GM12878 (cell line): ENCODE measurements around the gene TMEM63C.

Experiments used
- EP300 ChIP-seq, 2 experiments: fragments of 150-350 bp in 1 of 2; IDR thresholded peaks; 2 replicates each; pipeline ENCODE4 v1.6.1; 2011 to 2012; ENCODE audit warnings: low read depth in 2 of 2, low read length in 2 of 2, borderline replicate concordance in 1 of 2, improper control_type of control experiment in 1 of 2, inconsistent platforms in 1 of 2; ENCODE audit not compliant: control insufficient read depth in 1 of 2
- ESRRA ChIP-seq: IDR thresholded peaks from 2 replicates; pipeline ENCODE4 v1.6.1; 2012; ENCODE audit warnings: mild to moderate bottlenecking, low read length, improper control_type of control experiment
- EZH2 ChIP-seq: IDR thresholded peaks from 2 replicates; pipeline ENCODE4 v1.6.1; 2012; ENCODE audit warnings: low read depth, mild to moderate bottlenecking, control low read depth, inconsistent platforms, low read length, borderline replicate concordance; ENCODE audit not compliant: control insufficient read depth
- GABPA ChIP-seq: IDR thresholded peaks from 2 replicates; pipeline ENCODE4 v1.6.1; 2014; ENCODE audit warnings: antibody characterized with exemption, low read depth, mild to moderate bottlenecking, inconsistent platforms
- JUND ChIP-seq: IDR thresholded peaks from 2 replicates; pipeline ENCODE4 v1.6.1; 2012; ENCODE audit warnings: low read depth, mild to moderate bottlenecking, low read length, improper control_type of control experiment, moderate library complexity
- MXI1 ChIP-seq: fragments of 150-350 bp; IDR thresholded peaks from 2 replicates; pipeline ENCODE4 v1.6.1; 2011; ENCODE audit warnings: low read depth, mild to moderate bottlenecking, inconsistent platforms, low read length, improper control_type of control experiment
- PAX5 ChIP-seq: IDR thresholded peaks from 2 replicates; pipeline ENCODE4 v1.6.1; 2011; ENCODE audit warnings: low read depth, low read length, borderline replicate concordance
- POLR2A ChIP-seq: IDR thresholded peaks from 2 replicates; pipeline ENCODE4 v1.6.1; 2011; ENCODE audit warnings: low read depth, mild to moderate bottlenecking, low read length
- POLR2AphosphoS5 ChIP-seq: IDR thresholded peaks from 2 replicates; pipeline ENCODE4 v1.6.1; 2011; ENCODE audit warnings: mild to moderate bottlenecking, low read length, inconsistent platforms
- RAD21 ChIP-seq: IDR thresholded peaks from 2 replicates; pipeline ENCODE4 v1.6.1; 2011; ENCODE audit warnings: mild to moderate bottlenecking, low read depth, low read length, moderate library complexity; ENCODE audit not compliant: insufficient read depth
- TARDBP ChIP-seq: IDR thresholded peaks from 2 replicates; pipeline ENCODE4 v1.6.1; 2016; ENCODE audit warnings: borderline replicate concordance
- TF ChIP-seq, protein P1 (sequence below), 3 experiments: IDR thresholded peaks in 2 of 3; conservative IDR thresholded peaks in 1 of 3; 2 replicates each; pipeline ENCODE4 v1.5.1; 2011; ENCODE audit warnings: low read depth in 3 of 3, low read length in 3 of 3, mild to moderate bottlenecking in 3 of 3, control low read depth in 2 of 3, moderate library complexity in 2 of 3, inconsistent platforms in 1 of 3, mixed read lengths in 1 of 3; ENCODE audit not compliant: control insufficient read depth in 2 of 3, insufficient read depth in 1 of 3; ENCODE audit errors: extremely low read depth in 1 of 3
- TF ChIP-seq, protein P2 (sequence below): IDR thresholded peaks from 2 replicates; pipeline ENCODE4 v1.6.1; 2011; ENCODE audit warnings: low read depth, low read length, improper control_type of control experiment, borderline replicate concordance

DNA sequence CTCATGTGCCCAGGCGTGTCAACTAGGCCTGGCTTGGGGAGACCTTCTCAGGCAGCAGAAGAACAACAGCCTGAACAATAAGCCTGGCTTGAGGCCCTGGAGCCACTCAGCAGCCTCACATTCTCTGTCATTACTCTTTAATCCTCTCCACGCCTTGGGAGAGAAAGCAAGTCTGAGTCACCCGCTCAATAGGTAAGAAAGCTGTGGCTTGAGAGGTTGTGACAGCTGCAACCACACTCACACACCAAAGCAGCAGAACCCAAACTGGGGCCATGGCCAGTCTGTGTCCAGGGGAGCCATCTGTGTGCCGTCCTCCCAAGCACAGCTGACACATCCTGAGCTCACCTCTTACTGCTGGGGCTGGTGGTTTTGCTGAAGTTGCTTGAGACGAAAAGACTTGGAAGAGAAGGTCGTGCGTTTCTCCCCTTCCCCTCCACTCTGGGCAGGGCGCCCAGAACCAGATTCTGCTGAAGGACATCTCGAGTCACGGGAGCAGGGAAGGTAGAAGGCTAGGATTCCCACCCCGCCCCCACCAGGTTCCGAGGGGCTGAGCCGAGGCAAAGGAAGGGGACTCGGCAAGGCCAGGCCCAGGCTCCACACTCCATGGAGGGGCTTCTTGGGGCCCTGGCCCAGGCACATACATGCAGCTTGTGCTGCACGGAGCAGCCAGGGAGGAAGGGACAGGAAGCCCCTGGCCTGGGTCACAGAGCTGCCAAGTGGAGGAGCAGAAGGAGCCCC is 5.5 kb downstream of the TMEM63C start:
- no peak for TF ChIP-seq MXI1
- no peak for TF ChIP-seq POLR2A
- TF ChIP-seq, protein P1, sequence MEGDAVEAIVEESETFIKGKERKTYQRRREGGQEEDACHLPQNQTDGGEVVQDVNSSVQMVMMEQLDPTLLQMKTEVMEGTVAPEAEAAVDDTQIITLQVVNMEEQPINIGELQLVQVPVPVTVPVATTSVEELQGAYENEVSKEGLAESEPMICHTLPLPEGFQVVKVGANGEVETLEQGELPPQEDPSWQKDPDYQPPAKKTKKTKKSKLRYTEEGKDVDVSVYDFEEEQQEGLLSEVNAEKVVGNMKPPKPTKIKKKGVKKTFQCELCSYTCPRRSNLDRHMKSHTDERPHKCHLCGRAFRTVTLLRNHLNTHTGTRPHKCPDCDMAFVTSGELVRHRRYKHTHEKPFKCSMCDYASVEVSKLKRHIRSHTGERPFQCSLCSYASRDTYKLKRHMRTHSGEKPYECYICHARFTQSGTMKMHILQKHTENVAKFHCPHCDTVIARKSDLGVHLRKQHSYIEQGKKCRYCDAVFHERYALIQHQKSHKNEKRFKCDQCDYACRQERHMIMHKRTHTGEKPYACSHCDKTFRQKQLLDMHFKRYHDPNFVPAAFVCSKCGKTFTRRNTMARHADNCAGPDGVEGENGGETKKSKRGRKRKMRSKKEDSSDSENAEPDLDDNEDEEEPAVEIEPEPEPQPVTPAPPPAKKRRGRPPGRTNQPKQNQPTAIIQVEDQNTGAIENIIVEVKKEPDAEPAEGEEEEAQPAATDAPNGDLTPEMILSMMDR (IDR thresholded peaks at IDR 0.05 in 2 of 3, conservative IDR thresholded peaks at IDR 0.05 in 1 of 3; ENCODE audit: control insufficient read depth in 2 of 3, extremely low read depth in 1 of 3, insufficient read depth in 1 of 3, low read depth in 3 of 3, low read length in 3 of 3), result no peak
- TF ChIP-seq EZH2, result no peak
- TF ChIP-seq JUND, result no peak
- TF ChIP-seq EP300 (IDR thresholded peaks at IDR 0.05; ENCODE audit: borderline replicate concordance in 1 of 2, control insufficient read depth in 1 of 2, low read depth in 2 of 2, low read length in 2 of 2), result no peak
- no peak for TF ChIP-seq RAD21
- TF ChIP-seq, protein P2, sequence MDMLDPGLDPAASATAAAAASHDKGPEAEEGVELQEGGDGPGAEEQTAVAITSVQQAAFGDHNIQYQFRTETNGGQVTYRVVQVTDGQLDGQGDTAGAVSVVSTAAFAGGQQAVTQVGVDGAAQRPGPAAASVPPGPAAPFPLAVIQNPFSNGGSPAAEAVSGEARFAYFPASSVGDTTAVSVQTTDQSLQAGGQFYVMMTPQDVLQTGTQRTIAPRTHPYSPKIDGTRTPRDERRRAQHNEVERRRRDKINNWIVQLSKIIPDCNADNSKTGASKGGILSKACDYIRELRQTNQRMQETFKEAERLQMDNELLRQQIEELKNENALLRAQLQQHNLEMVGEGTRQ, result no peak
- TF ChIP-seq TARDBP, result no peak
- no peak for TF ChIP-seq PAX5
- no peak for TF ChIP-seq GABPA
- no peak for TF ChIP-seq ESRRA
- no peak for TF ChIP-seq POLR2AphosphoS5
